Measurements from ENCODE around the gene MANBA.

The MANBA gene

GRCh38 chr4:102598762-102599374 is 161.9 kb downstream of the MANBA start:
- no peak for TF ChIP-seq CTCF (IDR thresholded peaks at IDR 0.05; ENCODE audit: borderline replicate concordance, control extremely low read depth, extremely low read depth, insufficient read depth, missing control alignments)
- in situ Hi-C loops (cut with MboI; ENCODE audit: low sequenced_read_pairs, unreplicated experiment), result no loop called here
- DNase-seq (ENCODE audit: low spot score), result peak; percentile 58

- in situ Hi-C loops (cut with MboI; ENCODE audit: low sequenced_read_pairs, unreplicated experiment), result no loop called here
- no peak for DNase-seq (ENCODE audit: low spot score)
- no peak for TF ChIP-seq CTCF (IDR thresholded peaks at IDR 0.05; ENCODE audit: borderline replicate concordance, control extremely low read depth, extremely low read depth, insufficient read depth, missing control alignments)
Measured at GRCh38 chr4:102598086-102598761, 162.5 kb downstream of the MANBA start.

GRCh38 chr4:102596532-102596931 is 164.2 kb downstream of the MANBA start:
- TF ChIP-seq CTCF (IDR thresholded peaks at IDR 0.05; ENCODE audit: borderline replicate concordance, control extremely low read depth, extremely low read depth, insufficient read depth, missing control alignments), result no peak
- in situ Hi-C loops (cut with MboI; ENCODE audit: low sequenced_read_pairs, unreplicated experiment), result no loop called here
- no peak for DNase-seq (ENCODE audit: low spot score)

- no peak for DNase-seq (ENCODE audit: low spot score)
- in situ Hi-C loops (cut with MboI; ENCODE audit: low sequenced_read_pairs, unreplicated experiment), result no loop called here
- no peak for TF ChIP-seq CTCF (IDR thresholded peaks at IDR 0.05; ENCODE audit: borderline replicate concordance, control extremely low read depth, extremely low read depth, insufficient read depth, missing control alignments)
Measured at GRCh38 chr4:102594000-102594399, 166.8 kb downstream of the MANBA start.

GRCh38 chr4:102593147-102593546 is 167.6 kb downstream of the MANBA start:
- DNase-seq (ENCODE audit: low spot score), result no peak
- no peak for TF ChIP-seq CTCF (IDR thresholded peaks at IDR 0.05; ENCODE audit: borderline replicate concordance, control extremely low read depth, extremely low read depth, insufficient read depth, missing control alignments)
- in situ Hi-C loops (cut with MboI; ENCODE audit: low sequenced_read_pairs, unreplicated experiment), result no loop called here

- no peak for DNase-seq (ENCODE audit: low spot score)
- TF ChIP-seq CTCF (IDR thresholded peaks at IDR 0.05; ENCODE audit: borderline replicate concordance, control extremely low read depth, extremely low read depth, insufficient read depth, missing control alignments), result no peak
- in situ Hi-C loops (cut with MboI; ENCODE audit: low sequenced_read_pairs, unreplicated experiment), result no loop called here
Measured at GRCh38 chr4:102592256-102592655, 168.5 kb downstream of the MANBA start.
